ENCODE data around the gene TNIP2. TPM values are rescaled to one million over a fixed set of nuclear protein-coding genes. Genes with fewer than 3 reads are reported as not detected.

TNIP2 gene
- total RNA-seq: 49.3 and 69.6 TPM in 2 replicates

GRCh38 chr4:2755821-2756690 is at the start of gene TNIP2:
TNIP2 (minus strand) TSS chr4:2756336; CDS start chr4:2756289, 47 bp downstream.

GRCh38 chr4:2792711-2793585 is 36.8 kb upstream of the TNIP2 start, which contains the start of gene SH3BP2:
SH3BP2 (plus strand) TSS chr4:2793085; CDS start chr4:2820618, 27,533 bp downstream.

Other genes starting within 250 kb of the TNIP2 start
- gene FAM193A, start 219.7 kb downstream of the TNIP2 start, total RNA-seq: 13.6 and 21.3 TPM in 2 replicates
- gene SH3BP2, start 36.7 kb upstream of the TNIP2 start, total RNA-seq: 16.7 and 72.2 TPM in 2 replicates
- gene ADD1, start 87.5 kb upstream of the TNIP2 start, total RNA-seq: 158 and 181 TPM in 2 replicates
- 14.1 and 18.8 TPM in 2 replicates for gene NOP14, start 207.1 kb upstream of the TNIP2 start, total RNA-seq
- gene GRK4, start 207.2 kb upstream of the TNIP2 start, total RNA-seq: 3.4 and 4.0 TPM in 2 replicates

Measured in epithelial cell of alveolus of lung (primary cell).